ENCODE results near the gene IPO11.

- TF ChIP-seq POLR2AphosphoS5 (IDR thresholded peaks at IDR 0.05; ENCODE audit: low read depth, low read length) (no peak), POLR2A (IDR thresholded peaks at IDR 0.05; ENCODE audit: low read depth, low read length) (no peak), TAF1 (IDR thresholded peaks at IDR 0.05; ENCODE audit: low read depth, low read length) (no peak), SPI1 (IDR thresholded peaks at IDR 0.05; ENCODE audit: low read depth, low read length) (peak; percentile 88)
Measured at GRCh38 chr5:62514510-62515119, 102.1 kb downstream of the IPO11 start.

All from GM12891 (cell line).